Measurements from ENCODE around the gene MBOAT2. TPM values are rescaled to one million over a fixed set of nuclear protein-coding genes. Genes with fewer than 3 reads are reported as not detected.
A peak's percentile ranks its signal among the peaks of the same experiment; 100 is the strongest.

Gene MBOAT2
- total RNA-seq, 1 experiment from 2014 or later: 34.8 TPM

DNA sequence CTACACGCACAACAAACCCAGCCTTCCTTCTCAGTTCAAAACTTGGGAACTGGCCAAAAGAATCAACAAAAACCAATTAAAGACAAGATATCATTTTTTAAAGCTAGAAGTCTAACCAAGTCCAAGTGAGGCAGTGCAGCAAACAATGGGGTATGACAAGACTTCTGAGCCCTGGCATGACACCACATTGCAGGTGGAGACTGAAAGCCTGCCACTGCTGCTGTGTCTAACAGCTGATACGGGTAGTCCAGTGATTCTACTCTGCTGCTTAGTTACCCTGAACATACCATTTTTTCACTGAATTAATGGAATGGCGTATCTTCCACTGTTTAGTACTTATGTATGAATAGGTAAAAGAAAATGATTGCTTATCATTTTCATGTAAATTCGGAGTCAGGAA is 118.7 kb downstream of the MBOAT2 start:
- Histone ChIP-seq H3K27me3 (ENCODE audit: control insufficient read depth, insufficient read depth, low read length) (no peaks in the 10 kb centered on the region), H3K9me3 (ENCODE audit: control insufficient read depth, insufficient read depth, low read depth, low read length) (no peaks in the 10 kb centered on the region), H3K36me3 (ENCODE audit: control insufficient read depth, insufficient read depth, low read length) (no peaks in the 10 kb centered on the region), H3K4me3 (ENCODE audit: low read depth in 2 of 2, low read length in 2 of 2) (no peak overlapping the region), H3K4me1 (ENCODE audit: control insufficient read depth, insufficient read depth, low read length) (no peaks in the 10 kb centered on the region), H3K27ac (ENCODE audit: low read length) (no peak overlapping the region)
- no TSS peak for BruUV-seq (replicated peaks)
- in situ Hi-C loops (cut with HindIII; ENCODE audit: low pct_unique_long_range_greater_than_20kb, low sequenced_read_pairs): no loop called here
- TF ChIP-seq POLR2AphosphoS5 (IDR thresholded peaks at IDR 0.05; ENCODE audit: low read depth, low read length) (no peak), SIN3A (IDR thresholded peaks at IDR 0.05; ENCODE audit: borderline replicate concordance, insufficient read depth, low read depth, low read length) (no peak), CTCF (IDR thresholded peaks at IDR 0.05) (no peak), TCF7L2 (IDR thresholded peaks at IDR 0.05; ENCODE audit: low read depth, low read length) (no peak)
- TF ChIP-seq, protein P1, sequence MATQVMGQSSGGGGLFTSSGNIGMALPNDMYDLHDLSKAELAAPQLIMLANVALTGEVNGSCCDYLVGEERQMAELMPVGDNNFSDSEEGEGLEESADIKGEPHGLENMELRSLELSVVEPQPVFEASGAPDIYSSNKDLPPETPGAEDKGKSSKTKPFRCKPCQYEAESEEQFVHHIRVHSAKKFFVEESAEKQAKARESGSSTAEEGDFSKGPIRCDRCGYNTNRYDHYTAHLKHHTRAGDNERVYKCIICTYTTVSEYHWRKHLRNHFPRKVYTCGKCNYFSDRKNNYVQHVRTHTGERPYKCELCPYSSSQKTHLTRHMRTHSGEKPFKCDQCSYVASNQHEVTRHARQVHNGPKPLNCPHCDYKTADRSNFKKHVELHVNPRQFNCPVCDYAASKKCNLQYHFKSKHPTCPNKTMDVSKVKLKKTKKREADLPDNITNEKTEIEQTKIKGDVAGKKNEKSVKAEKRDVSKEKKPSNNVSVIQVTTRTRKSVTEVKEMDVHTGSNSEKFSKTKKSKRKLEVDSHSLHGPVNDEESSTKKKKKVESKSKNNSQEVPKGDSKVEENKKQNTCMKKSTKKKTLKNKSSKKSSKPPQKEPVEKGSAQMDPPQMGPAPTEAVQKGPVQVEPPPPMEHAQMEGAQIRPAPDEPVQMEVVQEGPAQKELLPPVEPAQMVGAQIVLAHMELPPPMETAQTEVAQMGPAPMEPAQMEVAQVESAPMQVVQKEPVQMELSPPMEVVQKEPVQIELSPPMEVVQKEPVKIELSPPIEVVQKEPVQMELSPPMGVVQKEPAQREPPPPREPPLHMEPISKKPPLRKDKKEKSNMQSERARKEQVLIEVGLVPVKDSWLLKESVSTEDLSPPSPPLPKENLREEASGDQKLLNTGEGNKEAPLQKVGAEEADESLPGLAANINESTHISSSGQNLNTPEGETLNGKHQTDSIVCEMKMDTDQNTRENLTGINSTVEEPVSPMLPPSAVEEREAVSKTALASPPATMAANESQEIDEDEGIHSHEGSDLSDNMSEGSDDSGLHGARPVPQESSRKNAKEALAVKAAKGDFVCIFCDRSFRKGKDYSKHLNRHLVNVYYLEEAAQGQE (IDR thresholded peaks at IDR 0.05; ENCODE audit: insufficient read depth in 1 of 2, low read depth in 2 of 2, low read length in 1 of 2): no peak
- no peak for ATAC-seq
- CTCF ChIA-PET: interaction anchor here (0.5 kb wide), 1 partner anchor 253 kb away, joined by 5 read pairs; no protein-coding TSS in a partner anchor
- POLR2A ChIA-PET: no interaction called here
- intact Hi-C loops (cut with micrococcal nuclease; ENCODE audit: unreplicated experiment): no loop called here
- DNase-seq (ENCODE audit: low read depth, low spot score): no peak

DNA sequence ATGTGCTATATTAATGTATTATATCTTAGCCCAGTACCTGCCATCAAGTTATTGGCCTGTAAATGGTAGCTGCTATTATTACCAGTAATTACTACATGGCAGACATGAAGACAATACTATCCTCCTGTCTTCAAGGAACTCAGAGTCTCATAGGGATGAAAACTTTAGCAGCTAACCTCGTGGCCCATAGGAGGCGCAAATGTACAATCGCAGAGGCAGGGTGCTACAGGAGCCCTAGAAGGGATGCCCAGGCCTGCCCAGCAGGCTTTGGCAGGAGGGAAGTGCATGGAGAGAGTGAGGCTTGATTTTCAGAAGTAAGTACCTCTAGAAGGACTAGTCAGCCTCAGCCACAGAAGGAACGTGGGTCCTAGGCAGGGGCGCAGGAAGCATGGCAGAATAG is 121.4 kb downstream of the MBOAT2 start:
- Histone ChIP-seq H3K4me3 (ENCODE audit: low read depth in 2 of 2, low read length in 2 of 2) (no peak overlapping the region), H3K4me1 (ENCODE audit: control insufficient read depth, insufficient read depth, low read length) (no peaks in the 10 kb centered on the region), H3K36me3 (ENCODE audit: control insufficient read depth, insufficient read depth, low read length) (no peaks in the 10 kb centered on the region), H3K9me3 (ENCODE audit: control insufficient read depth, insufficient read depth, low read depth, low read length) (no peaks in the 10 kb centered on the region), H3K27me3 (ENCODE audit: control insufficient read depth, insufficient read depth, low read length) (no peaks in the 10 kb centered on the region), H3K27ac (ENCODE audit: low read length) (no peak overlapping the region)
- ChIA-PET POLR2A (no interaction called here), CTCF (interaction anchor here (0.6 kb wide), 1 partner anchor 486 kb away, joined by 5 read pairs; no protein-coding TSS in a partner anchor)
- TF ChIP-seq, protein P1 (IDR thresholded peaks at IDR 0.05; ENCODE audit: insufficient read depth in 1 of 2, low read depth in 2 of 2, low read length in 1 of 2): no peak
- TF ChIP-seq CTCF (IDR thresholded peaks at IDR 0.05): peak; percentile 59
- no TSS peak for BruUV-seq (replicated peaks)
- intact Hi-C loops (cut with micrococcal nuclease; ENCODE audit: unreplicated experiment): no loop called here
- in situ Hi-C loops (cut with HindIII; ENCODE audit: low pct_unique_long_range_greater_than_20kb, low sequenced_read_pairs): no loop called here
- no peak for DNase-seq (ENCODE audit: low read depth, low spot score)
- no peak for ATAC-seq

Data from Panc1 (cell line).